T-helper 2 cell treated with Interferon-gamma antibody and Interleukin-4, amounts not matched to agents 100 ng/mL and 5 ng/mL, for 36 hours (primary cell): ENCODE measurements around the gene TCHP. TPM values are rescaled to one million over a fixed set of nuclear protein-coding genes. Genes with fewer than 3 reads are reported as not detected.

ENCODE experiments used
- intact Hi-C: fragments of 100-400 bp; cut with micrococcal nuclease; formaldehyde crosslinking; loops from one replicate; pipeline ENCODE4 v1.15.1; 2023
- total RNA-seq: library from RNA; stranded (reverse); gene quantifications from 2 replicates; pipeline ENCODE4 v1.2.3, GENCODE V29; 2022

Gene TCHP
- total RNA-seq, 1 donor from 2014 or later: 37.2 TPM

- intact Hi-C loops: no loop called here
These were observed 30.1 kb downstream of the TCHP start for GRCh38 chr12:109930028-109930800.

GRCh38 chr12:109931143-109931542, 31.1 kb downstream of the TCHP start:
- intact Hi-C loops: no loop called here

GRCh38 chr12:109932878-109933503, 32.9 kb downstream of the TCHP start:
- intact Hi-C loops: no loop called here

- intact Hi-C loops: no loop called here
These were observed 34.0 kb downstream of the TCHP start for GRCh38 chr12:109934026-109934425.

- intact Hi-C loops: no loop called here
These were observed 37.3 kb downstream of the TCHP start for GRCh38 chr12:109937371-109937770.

GRCh38 chr12:109938947-109939346, 38.9 kb downstream of the TCHP start:
- intact Hi-C loops: no loop called here

- intact Hi-C loops: no loop called here
These were observed 39.4 kb downstream of the TCHP start for GRCh38 chr12:109939504-109939903.

- intact Hi-C loops: no loop called here
These were observed 40.4 kb downstream of the TCHP start for GRCh38 chr12:109940339-109940923.

- intact Hi-C loops: no loop called here
These were observed 43.7 kb downstream of the TCHP start for GRCh38 chr12:109943811-109944210.

GRCh38 chr12:109944561-109945359, 44.7 kb downstream of the TCHP start:
- intact Hi-C loops: no loop called here

- intact Hi-C loops: no loop called here
These were observed 46.4 kb downstream of the TCHP start for GRCh38 chr12:109946505-109946904.

GRCh38 chr12:109946913-109947312, 46.8 kb downstream of the TCHP start:
- intact Hi-C loops: no loop called here

- intact Hi-C loops: no loop called here
These were observed 47.4 kb downstream of the TCHP start for GRCh38 chr12:109947521-109947920.

GRCh38 chr12:109948368-109948767, 48.3 kb downstream of the TCHP start:
- intact Hi-C loops: no loop called here

- intact Hi-C loops: no loop called here
These were observed 49.0 kb downstream of the TCHP start for GRCh38 chr12:109949089-109949488.

GRCh38 chr12:109950625-109951024, 50.6 kb downstream of the TCHP start:
- intact Hi-C loops: no loop called here

- intact Hi-C loops: no loop called here
These were observed 51.1 kb downstream of the TCHP start for GRCh38 chr12:109951136-109951535.

- intact Hi-C loops: no loop called here
These were observed 51.7 kb downstream of the TCHP start for GRCh38 chr12:109951751-109952150.

- intact Hi-C loops: no loop called here
These were observed 52.2 kb downstream of the TCHP start for GRCh38 chr12:109952160-109952858.

- intact Hi-C loops: no loop called here
These were observed 52.8 kb downstream of the TCHP start for GRCh38 chr12:109952873-109953272.

GRCh38 chr12:109953656-109954055, 53.6 kb downstream of the TCHP start:
- intact Hi-C loops: no loop called here
